ENCODE data around the gene RPS15. TPM values are rescaled to one million over a fixed set of nuclear protein-coding genes. Genes with fewer than 3 reads are reported as not detected.

RPS15 gene
- total and polyA plus RNA-seq, 2 of the 13 experiments (the other 11 are each of a cell fraction or from before 2014, with no cell fraction given) = 695 to 1,411 TPM

DNA sequence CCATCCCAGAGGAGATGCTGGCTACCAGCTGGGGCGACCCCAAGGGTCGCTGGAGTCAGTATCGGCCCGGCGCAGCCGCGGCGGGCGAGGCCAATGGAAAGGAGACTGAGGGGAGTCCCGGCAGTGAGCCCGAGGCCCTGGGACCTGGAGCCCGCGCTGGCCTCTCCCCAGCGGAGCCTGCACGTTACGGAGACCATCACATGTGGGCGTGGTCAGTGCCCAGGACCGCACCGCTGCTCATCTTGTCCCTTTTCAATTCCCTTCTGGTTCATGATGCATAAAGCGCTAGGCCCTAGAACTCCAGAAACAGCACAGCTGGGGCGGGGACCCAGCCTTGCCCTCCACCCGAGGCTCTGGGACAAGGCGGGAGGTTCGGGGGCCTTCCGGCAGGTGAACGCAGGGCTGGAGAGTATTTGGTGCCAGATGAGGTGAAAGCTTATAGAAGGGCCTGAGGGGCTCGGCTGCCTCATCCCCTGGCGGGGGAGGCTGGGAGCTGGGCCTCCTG is 32.9 kb downstream of the RPS15 start (continued):
- TF ChIP-seq POLR2G (IDR thresholded peaks at IDR 0.05; ENCODE audit: low read depth, low read length) (peak; percentile 25; the same call in 1 of the 2 replicates), PRDM10 (CRISPR knock-in tag; IDR thresholded peaks at IDR 0.05; ENCODE audit: low read depth) (peak; percentile 92), KDM3A (CRISPR knock-in tag; IDR thresholded peaks at IDR 0.05; ENCODE audit: low read depth) (peak; percentile 40; the same call in 1 of the 2 replicates), EHMT2 (IDR thresholded peaks at IDR 0.05; ENCODE audit: borderline replicate concordance, low read depth, low read length) (no peak), POLR2A (IDR thresholded peaks at IDR 0.05; ENCODE audit: insufficient read depth in 1 of 2, low read depth in 2 of 2, low read length in 2 of 2) (0 out of 4 replicates have a peak, but pooled peaks of 1 of the 2 experiments have one; percentile 13), FOXK1 (CRISPR knock-in tag; IDR thresholded peaks at IDR 0.05; ENCODE audit: borderline replicate concordance, low read depth) (0 out of 2 replicates have a peak, but pooled peaks have one; percentile 5), TCF7 (IDR thresholded peaks at IDR 0.05; ENCODE audit: low read depth) (no peak), MTA1 (CRISPR knock-in tag; IDR thresholded peaks at IDR 0.05; ENCODE audit: borderline replicate concordance) (peak; percentile 19; the same call in 1 of the 2 replicates), NRL (CRISPR knock-in tag; IDR thresholded peaks at IDR 0.05; ENCODE audit: borderline replicate concordance) (0 out of 2 replicates have a peak, but pooled peaks have one; percentile 44), BHLHE40 (IDR thresholded peaks at IDR 0.05; ENCODE audit: low read length) (no peak)
- TF ChIP-seq, protein P1, sequence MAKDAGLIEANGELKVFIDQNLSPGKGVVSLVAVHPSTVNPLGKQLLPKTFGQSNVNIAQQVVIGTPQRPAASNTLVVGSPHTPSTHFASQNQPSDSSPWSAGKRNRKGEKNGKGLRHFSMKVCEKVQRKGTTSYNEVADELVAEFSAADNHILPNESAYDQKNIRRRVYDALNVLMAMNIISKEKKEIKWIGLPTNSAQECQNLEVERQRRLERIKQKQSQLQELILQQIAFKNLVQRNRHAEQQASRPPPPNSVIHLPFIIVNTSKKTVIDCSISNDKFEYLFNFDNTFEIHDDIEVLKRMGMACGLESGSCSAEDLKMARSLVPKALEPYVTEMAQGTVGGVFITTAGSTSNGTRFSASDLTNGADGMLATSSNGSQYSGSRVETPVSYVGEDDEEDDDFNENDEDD (CRISPR knock-in tag; IDR thresholded peaks at IDR 0.05; ENCODE audit: borderline replicate concordance) = no peak
